ENCODE data around the gene OPTC.
"Not testable (repeated sequence)": the region's sequence is repeated elsewhere in the genome, so short reads cannot be mapped to it uniquely, and the experiment has no call there.

The OPTC gene

DNA sequence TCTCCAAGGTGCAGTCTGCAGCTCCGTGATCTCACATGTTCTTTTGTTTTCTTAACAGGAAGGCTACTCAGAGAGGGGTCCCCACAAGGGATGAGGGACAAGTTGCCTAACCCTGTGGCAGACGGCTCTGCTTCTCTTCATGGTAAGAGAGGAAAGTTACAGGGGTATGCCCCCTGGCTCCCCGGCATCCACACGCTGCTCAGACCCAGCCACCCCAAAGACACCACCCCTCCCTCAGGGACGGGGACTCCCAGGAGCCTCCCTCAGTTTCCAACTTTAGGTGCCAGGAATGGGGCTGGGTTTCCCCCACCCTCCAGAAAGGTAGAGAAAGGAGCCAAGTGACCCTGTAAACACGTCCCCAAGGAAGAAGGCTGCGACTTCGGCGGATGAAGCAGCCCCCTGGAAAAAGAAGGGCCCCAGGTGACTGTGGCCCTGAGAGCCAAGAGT, 19.7 kb downstream of the OPTC start:
- no peak for ATAC-seq
- TF ChIP-seq, protein P1, sequence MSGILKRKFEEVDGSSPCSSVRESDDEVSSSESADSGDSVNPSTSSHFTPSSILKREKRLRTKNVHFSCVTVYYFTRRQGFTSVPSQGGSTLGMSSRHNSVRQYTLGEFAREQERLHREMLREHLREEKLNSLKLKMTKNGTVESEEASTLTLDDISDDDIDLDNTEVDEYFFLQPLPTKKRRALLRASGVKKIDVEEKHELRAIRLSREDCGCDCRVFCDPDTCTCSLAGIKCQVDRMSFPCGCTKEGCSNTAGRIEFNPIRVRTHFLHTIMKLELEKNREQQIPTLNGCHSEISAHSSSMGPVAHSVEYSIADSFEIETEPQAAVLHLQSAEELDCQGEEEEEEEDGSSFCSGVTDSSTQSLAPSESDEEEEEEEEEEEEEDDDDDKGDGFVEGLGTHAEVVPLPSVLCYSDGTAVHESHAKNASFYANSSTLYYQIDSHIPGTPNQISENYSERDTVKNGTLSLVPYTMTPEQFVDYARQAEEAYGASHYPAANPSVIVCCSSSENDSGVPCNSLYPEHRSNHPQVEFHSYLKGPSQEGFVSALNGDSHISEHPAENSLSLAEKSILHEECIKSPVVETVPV (CRISPR knock-in tag; IDR thresholded peaks at IDR 0.05), result no peak
- TF ChIP-seq ZNF70 (CRISPR knock-in tag; IDR thresholded peaks at IDR 0.05) (no peak), SNAI2 (CRISPR knock-in tag; IDR thresholded peaks at IDR 0.05) (no peak), RARB (CRISPR knock-in tag; IDR thresholded peaks at IDR 0.05) (no peak), GLIS3 (CRISPR knock-in tag; IDR thresholded peaks at IDR 0.05) (no peak)

DNA sequence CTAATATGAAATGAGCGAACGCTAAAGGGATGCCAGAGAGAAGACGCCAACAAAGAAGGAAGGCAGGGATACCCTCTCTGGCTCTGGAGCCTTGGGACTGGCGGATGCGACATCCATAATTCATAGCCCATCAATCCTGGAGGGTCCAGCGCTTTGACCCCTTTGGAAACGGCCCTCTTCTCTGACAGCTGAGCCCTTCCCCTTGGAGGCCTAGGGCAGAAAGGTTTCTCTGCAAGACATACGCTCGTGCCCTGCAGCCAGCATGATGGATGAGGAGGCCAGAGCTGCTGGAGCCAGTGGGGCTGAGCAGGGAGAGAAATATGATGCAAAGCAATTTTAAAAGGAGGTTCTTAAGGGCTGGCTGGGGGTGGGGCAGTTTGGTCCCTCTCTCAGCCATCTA, 22.2 kb downstream of the OPTC start:
- no peak for ATAC-seq
- no peak for TF ChIP-seq CSDC2 (CRISPR knock-in tag; IDR thresholded peaks at IDR 0.05)
- TF ChIP-seq ZNF70 (CRISPR knock-in tag; IDR thresholded peaks at IDR 0.05), result no peak
- TF ChIP-seq, protein P1 (CRISPR knock-in tag; IDR thresholded peaks at IDR 0.05), result no peak
- TF ChIP-seq ZFP3 (CRISPR knock-in tag; IDR thresholded peaks at IDR 0.05), result no peak
- TF ChIP-seq, protein P2, sequence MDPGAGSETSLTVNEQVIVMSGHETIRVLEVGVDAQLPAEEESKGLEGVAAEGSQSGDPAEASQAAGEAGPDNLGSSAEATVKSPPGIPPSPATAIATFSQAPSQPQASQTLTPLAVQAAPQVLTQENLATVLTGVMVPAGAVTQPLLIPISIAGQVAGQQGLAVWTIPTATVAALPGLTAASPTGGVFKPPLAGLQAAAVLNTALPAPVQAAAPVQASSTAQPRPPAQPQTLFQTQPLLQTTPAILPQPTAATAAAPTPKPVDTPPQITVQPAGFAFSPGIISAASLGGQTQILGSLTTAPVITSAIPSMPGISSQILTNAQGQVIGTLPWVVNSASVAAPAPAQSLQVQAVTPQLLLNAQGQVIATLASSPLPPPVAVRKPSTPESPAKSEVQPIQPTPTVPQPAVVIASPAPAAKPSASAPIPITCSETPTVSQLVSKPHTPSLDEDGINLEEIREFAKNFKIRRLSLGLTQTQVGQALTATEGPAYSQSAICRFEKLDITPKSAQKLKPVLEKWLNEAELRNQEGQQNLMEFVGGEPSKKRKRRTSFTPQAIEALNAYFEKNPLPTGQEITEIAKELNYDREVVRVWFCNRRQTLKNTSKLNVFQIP (CRISPR knock-in tag; IDR thresholded peaks at IDR 0.05; ENCODE audit: borderline replicate concordance, low read depth), result no peak
- TF ChIP-seq, protein P3, sequence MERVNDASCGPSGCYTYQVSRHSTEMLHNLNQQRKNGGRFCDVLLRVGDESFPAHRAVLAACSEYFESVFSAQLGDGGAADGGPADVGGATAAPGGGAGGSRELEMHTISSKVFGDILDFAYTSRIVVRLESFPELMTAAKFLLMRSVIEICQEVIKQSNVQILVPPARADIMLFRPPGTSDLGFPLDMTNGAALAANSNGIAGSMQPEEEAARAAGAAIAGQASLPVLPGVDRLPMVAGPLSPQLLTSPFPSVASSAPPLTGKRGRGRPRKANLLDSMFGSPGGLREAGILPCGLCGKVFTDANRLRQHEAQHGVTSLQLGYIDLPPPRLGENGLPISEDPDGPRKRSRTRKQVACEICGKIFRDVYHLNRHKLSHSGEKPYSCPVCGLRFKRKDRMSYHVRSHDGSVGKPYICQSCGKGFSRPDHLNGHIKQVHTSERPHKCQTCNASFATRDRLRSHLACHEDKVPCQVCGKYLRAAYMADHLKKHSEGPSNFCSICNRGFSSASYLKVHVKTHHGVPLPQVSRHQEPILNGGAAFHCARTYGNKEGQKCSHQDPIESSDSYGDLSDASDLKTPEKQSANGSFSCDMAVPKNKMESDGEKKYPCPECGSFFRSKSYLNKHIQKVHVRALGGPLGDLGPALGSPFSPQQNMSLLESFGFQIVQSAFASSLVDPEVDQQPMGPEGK (CRISPR knock-in tag; IDR thresholded peaks at IDR 0.05; ENCODE audit: borderline replicate concordance), result no peak
- no peak for TF ChIP-seq ZFP30 (CRISPR knock-in tag; IDR thresholded peaks at IDR 0.05)
- no peak for TF ChIP-seq TOX (CRISPR knock-in tag; IDR thresholded peaks at IDR 0.05; ENCODE audit: borderline replicate concordance)
- no peak for TF ChIP-seq ZNF565 (CRISPR knock-in tag; conservative IDR thresholded peaks at IDR 0.05; ENCODE audit: low read depth)
- TF ChIP-seq ISL1 (CRISPR knock-in tag; IDR thresholded peaks at IDR 0.05), result no peak
- TF ChIP-seq GLIS3 (CRISPR knock-in tag; IDR thresholded peaks at IDR 0.05), result no peak
- no peak for TF ChIP-seq ESRRG (CRISPR knock-in tag; IDR thresholded peaks at IDR 0.05)
- no peak for TF ChIP-seq ZNF8 (CRISPR knock-in tag; IDR thresholded peaks at IDR 0.05)
- no peak for TF ChIP-seq RARB (CRISPR knock-in tag; IDR thresholded peaks at IDR 0.05)

DNA sequence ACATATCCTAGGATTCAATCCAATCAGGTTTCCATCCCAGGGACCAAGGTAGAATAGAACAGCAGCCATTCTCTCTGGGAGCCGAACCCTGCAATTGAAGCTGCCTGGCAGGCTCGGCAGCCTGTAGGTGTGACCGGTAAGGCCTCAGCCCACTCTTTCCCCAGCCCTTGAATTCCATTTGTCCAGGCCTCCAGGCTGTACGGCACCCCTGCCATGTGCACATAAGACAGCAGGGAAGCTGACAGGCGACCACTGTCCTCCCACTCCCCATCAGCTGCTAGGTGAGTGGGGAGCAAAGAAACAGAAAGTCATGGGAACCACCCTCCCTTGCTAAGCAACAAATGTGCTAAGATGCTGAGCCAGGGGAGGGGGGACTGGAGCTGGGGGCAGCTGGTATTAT, 23.0 kb downstream of the OPTC start:
- TF ChIP-seq ISL1 (CRISPR knock-in tag; IDR thresholded peaks at IDR 0.05), result no peak
- TF ChIP-seq ZC3H10 (CRISPR knock-in tag; IDR thresholded peaks at IDR 0.05), result no peak
- ATAC-seq, result no peak

DNA sequence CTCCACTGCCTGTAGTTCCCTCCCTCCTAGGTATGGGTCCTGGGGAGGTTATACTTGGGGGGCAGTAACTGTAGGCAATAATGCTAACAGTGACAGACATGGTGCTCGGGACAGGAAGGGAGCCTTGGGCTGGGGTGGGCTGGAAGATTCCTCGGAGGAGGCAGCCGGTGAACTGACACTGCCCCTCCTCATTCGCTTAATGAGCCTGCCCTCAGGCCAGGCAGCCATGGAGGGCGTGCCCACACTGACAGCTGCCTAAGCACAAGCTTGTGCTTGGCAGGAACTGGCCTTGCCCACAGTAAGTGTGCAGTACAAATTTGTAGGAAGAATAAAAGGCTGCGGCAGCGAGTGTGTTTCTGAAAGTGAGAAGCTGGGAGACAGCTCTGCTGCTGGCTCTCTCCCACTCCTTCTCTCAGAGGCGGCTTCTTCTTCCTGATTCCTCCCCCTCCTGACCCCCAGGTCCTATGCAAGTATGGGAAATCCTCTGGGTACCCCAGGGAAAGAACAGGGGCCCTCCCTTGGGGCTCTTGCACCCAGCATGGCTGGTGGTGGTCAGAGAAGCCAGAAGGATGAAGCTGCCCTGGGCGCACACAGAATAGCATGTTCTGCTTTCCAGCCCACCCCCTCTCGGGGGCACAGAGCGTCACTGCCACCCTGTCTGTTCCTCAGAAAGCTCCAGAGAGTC, 23.6 kb downstream of the OPTC start:
- no peak for ATAC-seq
- no peak for TF ChIP-seq ZFP30 (CRISPR knock-in tag; IDR thresholded peaks at IDR 0.05)
- TF ChIP-seq ZNF565 (CRISPR knock-in tag; conservative IDR thresholded peaks at IDR 0.05; ENCODE audit: low read depth), result no peak
- TF ChIP-seq SNAI2 (CRISPR knock-in tag; IDR thresholded peaks at IDR 0.05), result no peak
- TF ChIP-seq, protein P1 (CRISPR knock-in tag; IDR thresholded peaks at IDR 0.05), result no peak
- TF ChIP-seq ZNF70 (CRISPR knock-in tag; IDR thresholded peaks at IDR 0.05), result no peak
- no peak for TF ChIP-seq RARB (CRISPR knock-in tag; IDR thresholded peaks at IDR 0.05)
- no peak for TF ChIP-seq CSDC2 (CRISPR knock-in tag; IDR thresholded peaks at IDR 0.05)
- TF ChIP-seq, protein P2 (CRISPR knock-in tag; IDR thresholded peaks at IDR 0.05; ENCODE audit: borderline replicate concordance, low read depth), result no peak
- TF ChIP-seq, protein P3 (CRISPR knock-in tag; IDR thresholded peaks at IDR 0.05; ENCODE audit: borderline replicate concordance), result no peak
- no peak for TF ChIP-seq ZNF8 (CRISPR knock-in tag; IDR thresholded peaks at IDR 0.05)

DNA sequence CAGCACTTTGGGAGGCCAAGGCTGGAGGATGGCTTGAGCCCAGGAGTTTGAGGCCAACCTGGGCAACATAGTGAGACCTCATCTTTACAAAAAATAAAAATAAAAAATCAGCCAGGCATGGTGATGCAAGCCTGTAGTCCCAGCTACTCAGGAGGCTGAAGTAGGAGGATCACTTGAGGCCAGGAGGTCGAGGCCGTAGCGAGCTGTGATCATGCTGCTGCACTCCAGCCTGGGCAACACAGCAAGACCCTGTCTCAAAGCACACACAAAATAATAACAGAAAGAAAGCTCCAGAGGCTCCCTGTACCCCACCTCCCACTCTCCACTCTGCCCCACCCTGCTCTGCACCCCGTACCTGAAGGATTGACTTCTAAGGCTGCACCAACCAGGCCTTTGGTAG, 24.2 kb downstream of the OPTC start:
- not testable (repeated sequence) for ATAC-seq

All from SK-N-SH treated with all-trans-retinoic acid at 6 μM for 48 hours (cell line).